Activated T-cell treated with anti-CD3 and anti-CD28 coated beads, Interleukin-2, amount 50 U/mL, for 24 hours (primary cell): ENCODE measurements around the gene PIP5K1C.

Source experiments
- DNase-seq: peaks from one replicate; pipeline ENCODE4 v3.0.0-alpha.2; 2020
- H3K27ac Mint-ChIP-seq: 2 replicates; pipeline ENCODE4 v1.8.0; 2020; ENCODE audit warnings: mild to moderate bottlenecking, mixed read lengths
- H3K27me3 Mint-ChIP-seq: 2 replicates; pipeline ENCODE4 v1.8.0; 2020; ENCODE audit warnings: mixed read lengths
- H3K36me3 Mint-ChIP-seq: 2 replicates; pipeline ENCODE4 v1.8.0; 2020; ENCODE audit warnings: low read depth, mixed read lengths
- H3K4me1 Mint-ChIP-seq: 2 replicates; pipeline ENCODE4 v1.8.0; 2020; ENCODE audit warnings: low read depth, mixed read lengths
- H3K4me3 Mint-ChIP-seq: 2 replicates; pipeline ENCODE4 v1.8.0; 2020; ENCODE audit warnings: mild to moderate bottlenecking, moderate library complexity, mixed read lengths
- H3K9me3 Mint-ChIP-seq: 2 replicates; pipeline ENCODE4 v1.8.0; 2020; ENCODE audit warnings: mixed read lengths

Gene PIP5K1C, protein sequence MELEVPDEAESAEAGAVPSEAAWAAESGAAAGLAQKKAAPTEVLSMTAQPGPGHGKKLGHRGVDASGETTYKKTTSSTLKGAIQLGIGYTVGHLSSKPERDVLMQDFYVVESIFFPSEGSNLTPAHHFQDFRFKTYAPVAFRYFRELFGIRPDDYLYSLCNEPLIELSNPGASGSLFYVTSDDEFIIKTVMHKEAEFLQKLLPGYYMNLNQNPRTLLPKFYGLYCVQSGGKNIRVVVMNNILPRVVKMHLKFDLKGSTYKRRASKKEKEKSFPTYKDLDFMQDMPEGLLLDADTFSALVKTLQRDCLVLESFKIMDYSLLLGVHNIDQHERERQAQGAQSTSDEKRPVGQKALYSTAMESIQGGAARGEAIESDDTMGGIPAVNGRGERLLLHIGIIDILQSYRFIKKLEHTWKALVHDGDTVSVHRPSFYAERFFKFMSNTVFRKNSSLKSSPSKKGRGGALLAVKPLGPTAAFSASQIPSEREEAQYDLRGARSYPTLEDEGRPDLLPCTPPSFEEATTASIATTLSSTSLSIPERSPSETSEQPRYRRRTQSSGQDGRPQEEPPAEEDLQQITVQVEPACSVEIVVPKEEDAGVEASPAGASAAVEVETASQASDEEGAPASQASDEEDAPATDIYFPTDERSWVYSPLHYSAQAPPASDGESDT

DNA sequence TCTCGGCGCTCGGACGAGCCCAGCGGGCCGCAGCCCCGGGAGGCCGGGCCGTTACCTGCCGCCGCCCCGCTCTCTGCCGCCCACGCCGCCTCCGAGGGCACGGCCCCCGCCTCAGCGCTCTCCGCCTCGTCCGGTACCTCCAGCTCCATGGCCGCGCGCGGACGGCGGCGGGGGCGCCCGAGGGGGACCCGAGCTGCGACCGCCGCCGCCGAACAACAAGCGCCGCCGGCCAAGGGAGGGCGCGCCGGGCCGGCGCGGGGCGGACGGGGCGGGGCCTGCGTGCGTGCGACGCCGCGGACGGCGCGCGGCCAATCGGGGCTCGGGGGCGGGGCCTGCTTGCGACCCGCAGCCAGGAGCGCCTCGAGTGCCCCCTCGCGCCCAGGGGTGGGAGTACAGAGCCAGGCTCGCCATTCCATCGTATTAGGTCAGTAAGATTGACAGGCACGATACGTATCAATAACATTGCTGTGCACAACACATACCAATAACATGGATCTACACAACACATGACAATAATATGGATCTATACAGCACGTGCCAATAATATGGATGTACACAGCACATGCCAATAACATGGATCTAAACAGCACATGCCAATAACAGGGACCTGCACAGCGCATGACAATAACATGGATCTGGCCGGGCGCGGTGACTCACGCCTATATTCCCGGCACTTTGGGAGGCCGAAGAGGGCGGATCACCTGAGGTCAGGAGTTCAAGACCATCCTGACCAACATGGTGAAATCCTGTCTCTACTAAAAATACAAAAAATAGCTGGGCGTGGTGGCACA lies at the start of gene PIP5K1C:
PIP5K1C (minus strand) TSS at position 227 of the 791 bp plus-strand sequence; CDS start at position 149, 78 bp downstream.
- Mint-ChIP-seq H3K36me3 (peaks cover 4% of the 10 kb centered on the region), H3K27ac (peak within 1 kb of the TSS; percentile 83), H3K4me3 (peak within 1 kb of the TSS; percentile 90), H3K9me3 (no peaks in the 10 kb centered on the region), H3K4me1 (peaks cover 24% of the 10 kb centered on the region), H3K27me3 (peaks cover 2% of the 10 kb centered on the region)
- peak; percentile 96 for DNase-seq

DNA sequence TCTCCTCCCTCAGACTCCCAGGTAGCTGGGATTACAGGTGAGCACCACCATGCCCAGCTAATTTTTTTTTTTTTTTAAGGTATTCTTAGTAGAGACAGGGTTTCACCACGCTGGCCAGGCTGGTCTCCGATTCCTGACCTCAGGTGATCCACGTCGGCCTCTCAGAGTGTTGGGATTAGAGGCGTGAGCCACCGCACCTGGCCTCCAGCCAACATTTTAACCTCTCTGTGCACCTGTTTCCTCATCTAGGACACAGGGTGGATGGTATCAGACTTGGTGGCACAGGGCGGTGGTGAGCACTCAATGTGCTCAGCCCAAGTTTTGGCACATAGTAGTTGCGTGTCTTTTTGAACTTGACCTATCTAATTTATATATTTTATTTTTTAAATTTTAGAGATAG lies 48.7 kb upstream of the PIP5K1C start:
- DNase-seq = no peak
- Mint-ChIP-seq H3K36me3 (peaks cover 34% of the 10 kb centered on the region), H3K27ac (no peak overlapping the region), H3K4me3 (no peak overlapping the region), H3K9me3 (no peaks in the 10 kb centered on the region), H3K4me1 (no peaks in the 10 kb centered on the region), H3K27me3 (no peaks in the 10 kb centered on the region)

DNA sequence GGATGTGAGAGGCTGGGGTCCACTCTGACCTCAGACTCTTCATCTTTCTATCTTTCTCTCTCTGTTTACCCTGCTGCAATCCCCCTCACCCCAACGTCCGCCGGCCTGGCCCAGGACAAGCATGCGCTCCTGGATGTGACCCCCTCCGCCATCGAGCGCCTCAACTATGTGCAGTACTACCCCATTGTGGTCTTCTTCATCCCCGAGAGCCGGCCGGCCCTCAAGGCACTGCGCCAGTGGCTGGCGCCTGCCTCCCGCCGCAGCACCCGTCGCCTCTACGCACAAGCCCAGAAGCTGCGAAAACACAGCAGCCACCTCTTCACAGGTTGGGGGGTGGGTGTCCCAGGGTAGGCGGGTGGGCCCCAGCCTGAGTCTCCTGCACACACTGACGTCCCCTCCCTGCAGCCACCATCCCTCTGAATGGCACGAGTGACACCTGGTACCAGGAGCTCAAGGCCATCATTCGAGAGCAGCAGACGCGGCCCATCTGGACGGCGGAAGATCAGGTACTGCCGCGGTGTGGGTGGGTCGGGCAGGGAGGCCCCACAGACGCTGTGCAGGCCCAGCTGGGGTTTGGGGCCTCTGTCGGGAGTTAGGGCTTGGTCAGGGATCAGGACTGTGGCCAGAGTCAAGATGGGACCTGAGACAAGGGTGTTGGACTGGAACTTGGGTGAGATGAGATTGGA lies 46.2 kb upstream of the PIP5K1C start:
- Mint-ChIP-seq H3K36me3 (peaks cover 19% of the 10 kb centered on the region), H3K27me3 (no peaks in the 10 kb centered on the region), H3K9me3 (no peaks in the 10 kb centered on the region), H3K4me3 (no peak overlapping the region), H3K27ac (no peak overlapping the region), H3K4me1 (no peaks in the 10 kb centered on the region)
- no peak for DNase-seq

DNA sequence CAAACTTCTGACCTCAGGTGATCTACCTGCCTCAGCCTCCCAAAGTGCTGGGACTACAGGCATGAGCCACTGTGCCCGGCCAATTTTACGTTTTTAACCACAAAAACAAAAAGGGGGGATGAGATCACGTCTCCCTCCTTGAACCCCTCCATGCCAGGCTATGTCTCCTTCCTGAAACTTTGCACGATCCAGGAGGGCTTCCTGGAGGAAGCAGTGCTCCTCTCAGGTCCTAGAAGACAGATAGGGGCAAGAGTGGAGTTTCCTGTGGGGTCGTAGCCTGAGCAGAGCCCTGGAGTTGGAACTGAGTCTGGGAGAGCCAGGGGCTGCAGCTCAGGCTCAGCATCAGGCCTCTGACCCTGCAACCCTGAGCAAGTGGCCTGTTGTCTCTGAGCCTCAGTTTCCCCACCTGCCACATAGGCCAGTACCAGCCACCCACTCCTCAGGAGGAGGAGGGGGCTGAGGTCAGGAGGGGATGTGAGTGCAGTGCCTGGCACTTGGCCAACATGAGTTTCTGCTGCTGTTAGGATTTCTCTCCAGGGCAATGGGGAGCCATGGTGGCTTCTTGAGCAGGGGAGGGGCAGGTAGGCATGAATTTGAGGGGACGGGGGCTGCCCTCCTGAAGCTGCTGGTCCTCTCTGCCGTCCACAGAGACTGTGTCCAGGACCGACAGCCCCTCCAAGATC lies 45.2 kb upstream of the PIP5K1C start:
- Mint-ChIP-seq H3K9me3 (no peaks in the 10 kb centered on the region), H3K4me1 (no peaks in the 10 kb centered on the region), H3K27ac (no peak overlapping the region), H3K36me3 (peaks cover 12% of the 10 kb centered on the region), H3K4me3 (no peak overlapping the region), H3K27me3 (no peaks in the 10 kb centered on the region)
- DNase-seq = no peak

DNA sequence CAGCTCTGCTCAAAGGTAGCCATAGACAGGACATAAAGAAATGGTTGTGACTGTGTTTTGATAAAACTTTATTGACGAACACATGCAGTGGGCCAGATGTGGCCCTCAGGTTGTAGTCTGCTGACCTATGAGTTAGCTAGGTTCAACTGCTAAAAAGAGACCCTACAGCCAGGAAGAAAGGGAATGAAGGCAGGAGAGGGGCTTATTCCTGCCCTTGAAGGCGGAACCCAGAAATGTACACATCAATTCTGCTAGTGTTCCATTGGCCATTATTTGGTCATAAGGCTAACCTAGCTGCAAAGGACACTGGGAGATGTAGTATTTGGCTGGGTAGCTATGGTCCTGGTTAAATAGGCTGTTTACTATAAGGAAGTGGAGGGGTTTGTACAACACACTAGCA lies 43.2 kb upstream of the PIP5K1C start:
- no peaks in the 10 kb centered on the region for H3K36me3 Mint-ChIP-seq
- no peak for DNase-seq
- no peaks in the 10 kb centered on the region for H3K9me3 Mint-ChIP-seq
- H3K4me1 Mint-ChIP-seq = peaks cover 11% of the 10 kb centered on the region
- no peak overlapping the region for H3K4me3 Mint-ChIP-seq
- H3K27ac Mint-ChIP-seq = no peak overlapping the region
- no peaks in the 10 kb centered on the region for H3K27me3 Mint-ChIP-seq

DNA sequence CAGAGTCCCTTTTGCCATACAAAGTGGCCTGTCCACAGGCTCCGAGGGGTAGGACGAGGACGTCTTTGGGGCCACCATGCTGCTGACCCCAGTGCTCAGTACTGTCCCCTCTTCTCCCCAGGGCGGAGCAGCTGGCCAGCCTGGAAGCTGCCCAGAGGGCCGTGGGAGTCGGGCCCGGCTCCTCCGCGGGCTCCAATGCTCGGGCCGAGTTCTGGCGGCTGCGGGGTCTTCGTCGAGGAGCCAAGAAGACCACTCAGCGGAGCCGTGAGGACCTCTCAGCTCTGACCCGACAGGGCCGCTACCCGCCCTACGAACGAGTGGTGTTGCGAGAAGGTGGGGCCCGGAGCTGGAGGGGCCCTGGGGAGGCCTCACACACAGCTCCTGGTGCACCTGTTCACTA lies 40.2 kb upstream of the PIP5K1C start:
- Mint-ChIP-seq H3K27me3 (no peaks in the 10 kb centered on the region), H3K27ac (no peak overlapping the region)

DNA sequence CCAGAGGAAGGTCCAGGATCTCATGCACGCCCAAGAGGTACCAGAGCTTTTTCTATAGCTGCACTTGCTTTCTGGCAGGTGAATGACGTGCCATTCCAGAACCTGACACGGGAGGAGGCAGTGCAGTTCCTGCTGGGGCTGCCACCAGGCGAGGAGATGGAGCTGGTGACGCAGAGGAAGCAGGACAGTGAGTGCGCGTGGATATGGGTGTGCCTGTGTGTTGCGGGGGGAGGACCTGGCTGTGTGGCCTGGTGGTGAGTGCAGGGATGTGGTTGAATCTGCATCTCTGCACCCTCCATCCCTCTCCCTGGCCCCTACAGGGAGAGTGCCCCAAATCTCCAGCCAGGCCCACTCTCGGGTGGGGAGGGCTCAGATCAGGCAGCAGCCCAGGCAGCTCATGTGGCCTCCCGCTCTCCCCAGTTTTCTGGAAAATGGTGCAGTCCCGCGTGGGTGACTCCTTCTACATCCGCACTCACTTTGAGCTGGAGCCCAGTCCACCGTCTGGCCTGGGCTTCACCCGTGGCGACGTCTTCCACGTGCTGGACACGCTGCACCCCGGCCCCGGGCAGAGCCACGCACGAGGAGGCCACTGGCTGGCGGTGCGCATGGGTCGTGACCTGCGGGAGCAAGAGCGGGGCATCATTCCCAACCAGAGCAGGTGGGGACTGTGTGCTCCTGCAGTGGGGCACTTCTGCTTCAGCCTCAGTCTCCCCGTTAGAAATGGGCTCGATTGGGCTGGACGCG lies 38.4 kb upstream of the PIP5K1C start:
- H3K9me3 Mint-ChIP-seq = no peaks in the 10 kb centered on the region
- no peak overlapping the region for H3K27ac Mint-ChIP-seq
- no peaks in the 10 kb centered on the region for H3K36me3 Mint-ChIP-seq
- no peak for DNase-seq
- H3K4me3 Mint-ChIP-seq = no peak overlapping the region
- H3K4me1 Mint-ChIP-seq = peaks cover 15% of the 10 kb centered on the region
- no peaks in the 10 kb centered on the region for H3K27me3 Mint-ChIP-seq

More for the DNA sequence above, 40.2 kb upstream of the PIP5K1C start:
- H3K4me1 Mint-ChIP-seq = peaks cover 15% of the 10 kb centered on the region
- no peaks in the 10 kb centered on the region for H3K36me3 Mint-ChIP-seq
- DNase-seq = no peak
- no peaks in the 10 kb centered on the region for H3K9me3 Mint-ChIP-seq
- no peak overlapping the region for H3K4me3 Mint-ChIP-seq

DNA sequence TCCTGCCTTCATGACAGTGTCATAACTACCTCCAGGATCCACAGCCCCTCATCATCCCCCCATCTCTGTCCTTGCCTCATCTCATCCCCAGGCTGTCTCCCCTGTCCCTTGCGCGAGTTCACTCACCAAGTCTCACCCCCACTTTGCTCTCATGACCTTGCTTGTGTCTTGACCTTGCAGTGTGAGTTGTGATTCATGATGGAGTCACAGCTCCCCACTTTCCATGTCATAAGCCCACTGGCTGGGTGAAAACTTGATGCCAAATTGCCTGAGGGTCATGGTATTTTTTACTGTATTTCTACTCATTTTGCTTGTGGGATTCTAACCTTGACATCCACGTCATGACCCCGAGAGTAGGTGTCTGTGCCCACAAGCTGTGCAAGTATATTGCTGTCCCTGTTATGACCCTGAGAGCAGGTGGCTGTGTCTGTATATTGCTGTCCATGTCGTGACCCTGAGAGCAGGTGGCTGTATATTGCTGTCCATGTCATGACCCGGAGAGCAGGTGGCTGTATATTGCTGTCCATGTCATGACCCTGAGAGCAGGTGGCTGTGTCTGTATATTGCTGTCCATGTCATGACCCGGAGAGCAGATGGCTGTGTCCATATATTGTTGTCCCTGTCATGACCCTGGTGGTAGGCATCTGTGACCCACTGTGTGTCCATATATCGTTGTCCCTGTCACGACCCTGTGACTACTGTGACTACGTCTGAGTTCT lies 37.4 kb upstream of the PIP5K1C start:
- H3K4me1 Mint-ChIP-seq = peaks cover 15% of the 10 kb centered on the region
- no peak overlapping the region for H3K27ac Mint-ChIP-seq
- no peaks in the 10 kb centered on the region for H3K36me3 Mint-ChIP-seq
- DNase-seq = no peak
- H3K4me3 Mint-ChIP-seq = no peak overlapping the region
- no peaks in the 10 kb centered on the region for H3K27me3 Mint-ChIP-seq
- H3K9me3 Mint-ChIP-seq = no peaks in the 10 kb centered on the region

DNA sequence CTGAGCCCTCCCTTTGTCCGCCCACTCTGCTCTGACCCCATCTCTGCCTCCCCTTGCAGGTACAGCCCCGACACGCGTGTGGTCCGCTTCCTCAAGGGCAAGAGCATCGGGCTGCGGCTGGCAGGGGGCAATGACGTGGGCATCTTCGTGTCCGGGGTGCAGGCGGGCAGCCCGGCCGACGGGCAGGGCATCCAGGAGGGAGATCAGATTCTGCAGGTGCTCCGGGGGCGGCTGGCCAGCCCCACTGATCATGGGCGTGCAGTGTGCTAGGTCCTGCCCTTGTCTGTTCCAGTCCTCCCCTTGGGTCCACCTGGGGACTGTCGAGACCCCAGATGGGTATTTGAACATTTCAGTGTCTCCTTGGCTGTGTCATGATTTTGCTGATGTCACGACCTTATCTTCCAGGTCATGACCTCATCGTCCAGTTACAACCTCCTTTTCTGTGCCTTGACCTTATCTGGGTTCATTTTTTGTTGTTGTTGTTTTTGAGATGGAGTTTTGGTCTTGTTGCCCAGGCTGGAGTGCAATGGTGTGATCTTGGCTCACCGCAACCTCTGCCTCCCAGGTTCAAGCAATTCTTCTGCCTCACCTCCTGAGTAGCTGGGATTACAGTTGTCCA lies 35.9 kb upstream of the PIP5K1C start:
- no peak overlapping the region for H3K4me3 Mint-ChIP-seq
- H3K4me1 Mint-ChIP-seq = peaks cover 15% of the 10 kb centered on the region
- H3K36me3 Mint-ChIP-seq = no peaks in the 10 kb centered on the region
- no peak overlapping the region for H3K27ac Mint-ChIP-seq
- no peak for DNase-seq
- no peaks in the 10 kb centered on the region for H3K27me3 Mint-ChIP-seq
- H3K9me3 Mint-ChIP-seq = no peaks in the 10 kb centered on the region

DNA sequence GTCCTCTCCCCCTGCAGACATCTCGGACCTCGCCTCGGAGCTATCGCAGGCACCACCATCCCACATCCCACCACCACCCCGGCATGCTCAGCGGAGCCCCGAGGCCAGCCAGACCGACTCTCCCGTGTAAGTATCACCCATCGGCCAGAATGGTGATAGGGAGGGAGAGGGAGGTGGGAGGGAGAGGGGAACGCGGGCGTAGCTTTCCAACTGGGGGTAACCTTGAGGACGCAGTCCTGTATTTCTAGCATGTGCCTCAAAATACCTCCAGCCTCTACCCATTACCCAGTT lies 34.0 kb upstream of the PIP5K1C start:
- Mint-ChIP-seq H3K27me3 (no peaks in the 10 kb centered on the region), H3K27ac (no peak overlapping the region), H3K9me3 (no peaks in the 10 kb centered on the region), H3K4me3 (no peak overlapping the region), H3K36me3 (no peaks in the 10 kb centered on the region), H3K4me1 (peaks cover 10% of the 10 kb centered on the region)
- DNase-seq = no peak

DNA sequence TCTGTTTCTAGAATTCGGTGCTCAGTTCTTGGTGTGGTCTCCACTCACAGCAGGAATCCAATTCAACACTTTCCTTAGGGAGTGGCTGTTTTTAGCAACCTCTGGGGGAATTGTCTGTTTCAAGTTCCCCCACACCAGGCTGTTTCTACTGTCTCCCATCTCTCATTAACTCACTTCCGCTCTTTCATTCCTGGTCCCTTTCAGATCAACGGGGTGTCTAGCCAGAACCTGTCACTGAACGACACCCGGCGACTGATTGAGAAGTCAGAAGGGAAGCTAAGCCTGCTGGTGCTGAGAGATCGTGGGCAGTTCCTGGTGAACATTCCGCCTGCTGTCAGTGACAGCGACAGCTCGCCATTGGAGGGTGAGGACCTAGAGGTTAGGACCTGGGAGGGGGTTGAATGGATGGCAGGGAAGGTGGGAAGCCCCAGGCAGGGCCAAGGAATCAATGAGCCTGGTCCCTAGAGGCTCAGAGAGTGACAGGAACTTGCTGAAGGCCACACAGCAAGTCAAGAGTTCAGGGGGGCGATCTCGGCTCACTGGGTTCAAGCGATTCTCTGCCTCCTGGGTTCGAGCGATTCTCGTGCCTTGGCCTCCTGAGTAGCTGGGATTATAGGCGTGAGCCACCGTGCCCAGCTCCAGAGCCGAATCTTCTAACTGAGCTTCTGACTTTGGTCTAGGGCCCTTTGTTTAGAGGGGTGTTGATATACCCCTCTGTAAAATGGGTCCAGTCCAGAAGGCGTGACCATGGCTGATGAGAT lies 33.5 kb upstream of the PIP5K1C start:
- Mint-ChIP-seq H3K36me3 (no peaks in the 10 kb centered on the region), H3K9me3 (no peaks in the 10 kb centered on the region), H3K4me3 (no peak overlapping the region), H3K27me3 (no peaks in the 10 kb centered on the region), H3K4me1 (peaks cover 6% of the 10 kb centered on the region), H3K27ac (no peak overlapping the region)
- DNase-seq = no peak

DNA sequence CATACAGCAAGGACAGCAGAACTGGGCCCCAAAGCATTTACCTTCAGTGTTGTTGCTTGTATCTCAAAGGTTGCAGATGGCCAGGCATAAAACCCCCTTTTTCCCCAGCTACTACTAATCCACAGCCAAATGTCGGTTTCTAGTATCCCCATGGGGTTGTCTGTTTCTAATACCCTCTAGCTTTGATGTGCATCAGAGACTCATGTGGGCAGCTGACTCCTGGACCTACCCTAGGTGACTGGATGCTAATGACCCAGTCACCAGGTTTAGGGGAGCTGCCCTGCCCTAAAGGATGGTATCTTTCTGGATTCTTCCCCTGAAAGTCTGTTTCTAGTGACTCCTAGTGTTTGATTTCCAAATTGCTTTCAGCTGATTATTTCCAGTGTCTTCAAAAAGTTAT lies 31.8 kb upstream of the PIP5K1C start:
- no peak overlapping the region for H3K27ac Mint-ChIP-seq
- DNase-seq = no peak
- no peaks in the 10 kb centered on the region for H3K27me3 Mint-ChIP-seq
- no peaks in the 10 kb centered on the region for H3K36me3 Mint-ChIP-seq
- no peaks in the 10 kb centered on the region for H3K4me1 Mint-ChIP-seq
- H3K4me3 Mint-ChIP-seq = no peak overlapping the region
- H3K9me3 Mint-ChIP-seq = no peaks in the 10 kb centered on the region
